ENCODE results near the gene CAV2.
"Not testable (repeated sequence)": the region's sequence is repeated elsewhere in the genome, so short reads cannot be mapped to it uniquely, and the experiment has no call there.

Gene CAV2

DNA sequence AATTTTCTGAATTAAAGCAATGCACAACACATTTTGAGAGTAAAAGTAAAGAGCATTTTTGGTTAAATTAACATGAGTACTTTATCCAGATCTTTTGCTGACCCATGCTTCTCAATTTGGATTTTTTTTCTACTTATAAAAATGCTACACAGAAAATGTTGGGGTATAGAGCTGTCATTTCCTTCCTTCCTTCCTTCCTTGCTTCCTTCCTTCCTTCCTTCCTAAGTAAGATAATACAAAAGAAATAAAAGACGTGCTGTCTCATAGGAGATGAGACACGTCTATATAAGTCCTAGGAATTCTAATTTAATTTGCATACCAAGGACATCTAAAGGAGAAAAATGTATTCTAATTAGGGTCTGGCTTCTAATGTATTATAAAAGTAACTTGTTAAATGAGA lies 31.0 kb upstream of the CAV2 start:
- Histone ChIP-seq H3K4me1 (ENCODE audit: control insufficient read depth, insufficient read depth, low read length, poor library complexity, severe bottlenecking) (no peaks in the 10 kb centered on the region), H3K27me3 (replicated peaks; ENCODE audit: control insufficient read depth, insufficient read depth, low read length, poor library complexity, severe bottlenecking) (no peaks in the 10 kb centered on the region), H3K9me3 (ENCODE audit: control insufficient read depth, low read length) (no peaks in the 10 kb centered on the region), H3K36me3 (ENCODE audit: control insufficient read depth, insufficient read depth, low read length) (no peaks in the 10 kb centered on the region), H3K27ac (ENCODE audit: insufficient read depth, low read length, poor library complexity, severe bottlenecking) (no peak overlapping the region), H3K4me3 (ENCODE audit: insufficient read depth, low read depth, low read length, poor library complexity, severe bottlenecking) (no peak overlapping the region)
- no peak for DNase-seq

- Histone ChIP-seq H3K9me3 (ENCODE audit: control insufficient read depth, low read length) (no peaks in the 10 kb centered on the region), H3K4me3 (ENCODE audit: insufficient read depth, low read depth, low read length, poor library complexity, severe bottlenecking) (no peak overlapping the region), H3K36me3 (ENCODE audit: control insufficient read depth, insufficient read depth, low read length) (no peaks in the 10 kb centered on the region), H3K27ac (ENCODE audit: insufficient read depth, low read length, poor library complexity, severe bottlenecking) (no peak overlapping the region), H3K4me1 (ENCODE audit: control insufficient read depth, insufficient read depth, low read length, poor library complexity, severe bottlenecking) (no peaks in the 10 kb centered on the region), H3K27me3 (replicated peaks; ENCODE audit: control insufficient read depth, insufficient read depth, low read length, poor library complexity, severe bottlenecking) (peaks cover under 1% of the 10 kb centered on the region)
- no peak for DNase-seq
These were observed 21.9 kb upstream of the CAV2 start for GRCh38 chr7:116477625-116478024.

DNA sequence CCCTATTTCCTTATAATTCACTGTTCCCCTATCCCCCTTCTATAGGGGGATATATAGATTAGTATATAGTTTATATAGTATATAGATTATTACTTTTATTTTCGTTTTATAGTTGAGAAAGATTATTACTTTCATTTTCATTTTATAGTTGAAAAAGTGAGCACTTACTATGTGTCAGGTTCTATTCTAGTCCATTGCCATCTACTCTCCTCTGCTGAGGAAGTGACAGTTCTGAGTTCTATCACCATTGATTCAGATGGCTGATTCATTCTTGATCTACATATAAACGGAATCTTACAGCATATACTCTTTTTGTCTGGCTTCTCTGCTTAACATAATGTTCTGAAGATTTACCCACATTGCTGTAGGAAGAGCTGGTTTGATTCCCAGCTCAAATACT lies 20.7 kb upstream of the CAV2 start:
- Histone ChIP-seq H3K4me1 (ENCODE audit: control insufficient read depth, insufficient read depth, low read length, poor library complexity, severe bottlenecking) (no peaks in the 10 kb centered on the region), H3K27me3 (replicated peaks; ENCODE audit: control insufficient read depth, insufficient read depth, low read length, poor library complexity, severe bottlenecking) (peaks cover 2% of the 10 kb centered on the region), H3K36me3 (ENCODE audit: control insufficient read depth, insufficient read depth, low read length) (no peaks in the 10 kb centered on the region), H3K27ac (ENCODE audit: insufficient read depth, low read length, poor library complexity, severe bottlenecking) (no peak overlapping the region), H3K4me3 (ENCODE audit: insufficient read depth, low read depth, low read length, poor library complexity, severe bottlenecking) (no peak overlapping the region), H3K9me3 (ENCODE audit: control insufficient read depth, low read length) (no peaks in the 10 kb centered on the region)
- DNase-seq: no peak

GRCh38 chr7:116483271-116483942 lies 16.1 kb upstream of the CAV2 start:
- Histone ChIP-seq H3K27ac (ENCODE audit: insufficient read depth, low read length, poor library complexity, severe bottlenecking) (no peak overlapping the region), H3K4me3 (ENCODE audit: insufficient read depth, low read depth, low read length, poor library complexity, severe bottlenecking) (no peak overlapping the region), H3K27me3 (replicated peaks; ENCODE audit: control insufficient read depth, insufficient read depth, low read length, poor library complexity, severe bottlenecking) (peaks cover 5% of the 10 kb centered on the region), H3K4me1 (ENCODE audit: control insufficient read depth, insufficient read depth, low read length, poor library complexity, severe bottlenecking) (no peaks in the 10 kb centered on the region), H3K9me3 (ENCODE audit: control insufficient read depth, low read length) (no peaks in the 10 kb centered on the region), H3K36me3 (ENCODE audit: control insufficient read depth, insufficient read depth, low read length) (no peaks in the 10 kb centered on the region)
- no peak for DNase-seq

DNA sequence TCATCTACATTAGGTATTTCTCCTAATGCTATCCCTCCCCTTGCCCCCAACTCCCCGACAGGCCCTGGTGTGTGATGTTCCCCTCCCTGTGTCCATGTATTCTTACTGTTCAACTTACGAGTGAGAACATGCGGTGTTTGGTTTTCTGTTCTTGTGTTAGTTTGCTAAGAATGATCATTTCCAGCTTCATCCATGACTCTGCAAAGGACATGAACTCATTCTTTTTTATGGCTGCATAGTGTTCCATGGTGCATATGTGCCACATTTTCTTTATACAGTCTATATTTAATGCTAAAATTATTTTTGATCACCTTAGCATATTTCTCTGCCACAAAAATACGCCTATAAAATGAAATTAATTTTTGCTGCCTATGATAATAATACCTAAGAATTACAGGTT lies 15.1 kb upstream of the CAV2 start:
- H3K9me3 ChIP-seq (ENCODE audit: control insufficient read depth, low read length); H3K36me3 ChIP-seq (ENCODE audit: control insufficient read depth, insufficient read depth, low read length); H3K4me1 ChIP-seq (ENCODE audit: control insufficient read depth, insufficient read depth, low read length, poor library complexity, severe bottlenecking); H3K4me3 ChIP-seq (ENCODE audit: insufficient read depth, low read depth, low read length, poor library complexity, severe bottlenecking); H3K27me3 ChIP-seq (replicated peaks; ENCODE audit: control insufficient read depth, insufficient read depth, low read length, poor library complexity, severe bottlenecking); DNase-seq; H3K27ac ChIP-seq (ENCODE audit: insufficient read depth, low read length, poor library complexity, severe bottlenecking): not testable (repeated sequence)

DNA sequence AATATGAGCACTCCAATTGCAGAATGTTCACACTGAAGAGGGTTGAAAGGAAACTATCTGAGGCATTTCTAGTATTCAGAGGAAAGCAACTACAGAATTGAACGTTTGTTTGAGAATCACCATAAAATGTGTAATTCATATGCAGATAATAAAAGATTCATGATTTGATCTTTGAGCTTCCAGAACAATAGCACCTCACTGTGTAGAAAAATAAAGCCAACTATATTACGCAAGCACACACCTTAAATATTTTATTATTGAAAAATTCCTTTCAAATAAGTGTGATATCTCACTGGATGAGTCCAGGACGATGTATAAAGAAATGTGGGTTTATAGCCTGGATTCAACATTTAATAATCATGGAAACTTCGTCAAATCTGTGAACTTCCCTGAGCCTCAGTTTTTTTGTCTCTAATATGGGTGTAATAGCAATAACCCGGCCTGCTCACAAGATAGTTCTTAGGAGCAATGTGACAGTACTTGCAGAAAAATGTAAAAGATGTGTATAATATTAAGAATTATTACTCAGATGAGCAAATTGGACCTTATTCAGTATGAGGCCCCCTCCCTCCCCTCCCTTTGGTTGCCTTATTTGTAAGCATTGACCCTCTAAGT lies 11.5 kb upstream of the CAV2 start:
- Histone ChIP-seq H3K4me3 (ENCODE audit: insufficient read depth, low read depth, low read length, poor library complexity, severe bottlenecking) (no peak overlapping the region), H3K4me1 (ENCODE audit: control insufficient read depth, insufficient read depth, low read length, poor library complexity, severe bottlenecking) (no peaks in the 10 kb centered on the region), H3K27me3 (replicated peaks; ENCODE audit: control insufficient read depth, insufficient read depth, low read length, poor library complexity, severe bottlenecking) (peaks cover 3% of the 10 kb centered on the region), H3K27ac (ENCODE audit: insufficient read depth, low read length, poor library complexity, severe bottlenecking) (no peak overlapping the region), H3K36me3 (ENCODE audit: control insufficient read depth, insufficient read depth, low read length) (no peaks in the 10 kb centered on the region), H3K9me3 (ENCODE audit: control insufficient read depth, low read length) (no peaks in the 10 kb centered on the region)
- DNase-seq: no peak

DNA sequence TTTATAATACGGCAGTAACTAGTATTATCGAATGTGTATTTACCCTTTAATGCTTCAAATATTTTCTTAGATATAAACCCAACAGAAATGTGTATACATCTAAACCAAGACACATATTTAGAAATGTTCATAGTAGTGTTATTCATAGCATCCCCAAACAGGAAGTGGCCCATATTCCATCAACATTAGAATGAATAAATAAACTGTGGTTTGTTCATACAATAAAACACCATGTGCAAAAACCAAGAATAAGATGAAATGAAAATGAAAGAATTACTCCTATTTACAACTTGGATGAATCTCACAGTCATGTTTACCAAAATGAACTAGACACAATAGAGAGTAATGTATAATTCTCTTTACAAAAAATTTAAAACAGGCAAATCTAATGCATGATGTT lies 9.2 kb upstream of the CAV2 start:
- no peaks in the 10 kb centered on the region for H3K4me1 ChIP-seq (ENCODE audit: control insufficient read depth, insufficient read depth, low read length, poor library complexity, severe bottlenecking)
- no peaks in the 10 kb centered on the region for H3K36me3 ChIP-seq (ENCODE audit: control insufficient read depth, insufficient read depth, low read length)
- no peak overlapping the region for H3K4me3 ChIP-seq (ENCODE audit: insufficient read depth, low read depth, low read length, poor library complexity, severe bottlenecking)
- H3K27me3 ChIP-seq (replicated peaks; ENCODE audit: control insufficient read depth, insufficient read depth, low read length, poor library complexity, severe bottlenecking): peaks cover 3% of the 10 kb centered on the region
- H3K9me3 ChIP-seq (ENCODE audit: control insufficient read depth, low read length): no peaks in the 10 kb centered on the region
- no peak for DNase-seq
- H3K27ac ChIP-seq (ENCODE audit: insufficient read depth, low read length, poor library complexity, severe bottlenecking): no peak overlapping the region

DNA sequence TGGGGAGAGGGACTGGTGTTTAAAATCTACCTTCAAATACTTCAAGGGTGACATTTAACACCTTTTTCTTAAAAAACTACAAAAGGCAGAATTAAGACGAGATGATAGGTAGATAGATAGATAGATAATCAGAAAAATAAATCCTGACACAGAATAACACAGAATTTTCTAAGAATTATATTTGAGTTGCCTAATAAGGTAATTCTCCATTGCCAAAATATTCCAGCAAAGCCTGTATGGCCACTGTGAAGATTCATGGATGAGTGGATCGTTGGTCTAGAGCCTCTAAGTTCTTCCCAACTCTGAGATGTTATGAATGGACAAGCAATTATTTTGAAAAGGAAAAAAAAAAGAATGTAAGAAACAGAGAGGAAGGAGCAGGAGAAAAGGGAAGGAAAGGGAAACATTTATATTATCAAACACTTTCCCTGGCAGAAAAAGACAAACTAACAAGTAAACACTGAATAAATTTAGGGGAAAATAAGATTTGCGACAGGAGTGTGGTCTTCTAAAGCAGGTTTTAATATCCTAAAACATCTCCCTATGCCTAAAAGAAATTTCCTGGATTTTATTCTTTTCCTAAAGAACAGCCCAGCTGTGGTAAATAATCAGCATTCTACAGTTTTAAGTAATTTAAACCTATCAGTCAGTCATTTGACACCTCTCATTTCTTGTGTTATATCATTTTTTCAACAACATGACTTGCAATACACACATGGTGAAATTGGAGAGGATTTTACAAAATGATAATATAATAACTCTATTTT lies 7.5 kb upstream of the CAV2 start:
- H3K27ac ChIP-seq (ENCODE audit: insufficient read depth, low read length, poor library complexity, severe bottlenecking): no peak overlapping the region
- no peak for DNase-seq
- no peaks in the 10 kb centered on the region for H3K27me3 ChIP-seq (replicated peaks; ENCODE audit: control insufficient read depth, insufficient read depth, low read length, poor library complexity, severe bottlenecking)
- H3K4me1 ChIP-seq (ENCODE audit: control insufficient read depth, insufficient read depth, low read length, poor library complexity, severe bottlenecking): no peaks in the 10 kb centered on the region
- H3K36me3 ChIP-seq (ENCODE audit: control insufficient read depth, insufficient read depth, low read length): no peaks in the 10 kb centered on the region
- H3K9me3 ChIP-seq (ENCODE audit: control insufficient read depth, low read length): no peaks in the 10 kb centered on the region
- H3K4me3 ChIP-seq (ENCODE audit: insufficient read depth, low read depth, low read length, poor library complexity, severe bottlenecking): no peak overlapping the region

DNA sequence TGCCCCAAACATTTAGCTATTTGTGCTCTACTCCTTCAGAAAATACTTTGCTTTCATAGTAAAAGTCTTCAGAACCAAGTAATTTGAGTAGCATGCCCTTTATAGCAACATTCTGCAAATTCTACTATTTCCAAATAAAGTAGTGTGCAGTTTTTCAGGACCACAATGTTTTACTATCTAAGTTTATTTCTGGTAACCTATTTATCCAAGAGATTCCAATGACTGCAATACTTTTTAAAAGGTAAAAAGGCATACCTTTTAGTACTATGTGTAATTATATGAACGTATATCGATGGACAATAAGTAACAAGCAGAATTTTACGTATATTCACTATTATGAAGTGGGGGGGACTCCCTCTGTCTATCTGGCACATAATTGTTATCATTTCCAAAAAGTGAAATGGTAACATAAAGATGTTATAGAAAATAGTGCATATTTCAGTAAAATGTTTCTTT lies 6.9 kb upstream of the CAV2 start:
- DNase-seq: no peak
- Histone ChIP-seq H3K27me3 (replicated peaks; ENCODE audit: control insufficient read depth, insufficient read depth, low read length, poor library complexity, severe bottlenecking) (no peaks in the 10 kb centered on the region), H3K4me1 (ENCODE audit: control insufficient read depth, insufficient read depth, low read length, poor library complexity, severe bottlenecking) (no peaks in the 10 kb centered on the region), H3K27ac (ENCODE audit: insufficient read depth, low read length, poor library complexity, severe bottlenecking) (no peak overlapping the region), H3K4me3 (ENCODE audit: insufficient read depth, low read depth, low read length, poor library complexity, severe bottlenecking) (no peak overlapping the region), H3K36me3 (ENCODE audit: control insufficient read depth, insufficient read depth, low read length) (no peaks in the 10 kb centered on the region), H3K9me3 (ENCODE audit: control insufficient read depth, low read length) (no peaks in the 10 kb centered on the region)

DNA sequence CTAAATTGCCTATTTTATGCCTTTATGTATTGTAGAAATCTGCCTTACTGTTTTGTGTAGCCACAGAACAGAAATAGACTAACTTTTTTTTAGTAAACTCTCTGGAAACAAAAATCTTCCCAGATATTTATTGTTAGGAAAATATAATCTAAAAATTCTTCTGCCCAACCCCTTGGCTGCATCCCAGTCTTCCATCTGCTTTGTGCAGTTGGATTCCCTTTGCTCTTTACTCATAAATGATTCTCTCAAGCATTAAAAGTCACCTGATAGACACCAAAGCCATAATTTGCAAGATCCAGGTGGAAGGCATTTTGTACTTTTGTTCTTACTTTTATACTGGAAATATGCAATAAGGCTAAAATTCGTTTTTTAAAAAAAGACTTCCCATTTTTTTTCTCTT lies 6.1 kb upstream of the CAV2 start:
- Histone ChIP-seq H3K27me3 (replicated peaks; ENCODE audit: control insufficient read depth, insufficient read depth, low read length, poor library complexity, severe bottlenecking) (no peaks in the 10 kb centered on the region), H3K4me1 (ENCODE audit: control insufficient read depth, insufficient read depth, low read length, poor library complexity, severe bottlenecking) (no peaks in the 10 kb centered on the region), H3K4me3 (ENCODE audit: insufficient read depth, low read depth, low read length, poor library complexity, severe bottlenecking) (no peak overlapping the region), H3K27ac (ENCODE audit: insufficient read depth, low read length, poor library complexity, severe bottlenecking) (no peak overlapping the region), H3K9me3 (ENCODE audit: control insufficient read depth, low read length) (no peaks in the 10 kb centered on the region), H3K36me3 (ENCODE audit: control insufficient read depth, insufficient read depth, low read length) (no peaks in the 10 kb centered on the region)
- DNase-seq: no peak

All from effector memory CD4-positive, alpha-beta T cell (primary cell).